Activated CD8-positive, alpha-beta T cell treated with anti-CD3 and anti-CD28 coated beads for 36 hours (primary cell): Measurements from ENCODE around the gene TRAK2. TPM values are rescaled to one million over a fixed set of nuclear protein-coding genes. Genes with fewer than 3 reads are reported as not detected.
A peak's percentile ranks its signal among the peaks of the same experiment; 100 is the strongest.
"Not testable (repeated sequence)": the region's sequence is repeated elsewhere in the genome, so short reads cannot be mapped to it uniquely, and the experiment has no call there.

Experiments
- ATAC-seq: fragments of 200-7000 bp; cut with Tn5 transposase; one replicate; pipeline ENCODE4 v1.10.0; 2021; ENCODE audit warnings: mild to moderate bottlenecking, moderate library complexity
- CTCF ChIA-PET: fragments of 350-600 bp; sonication (Branson Sonifier 250); formaldehyde crosslinking; loops from one replicate; lab custom pipeline; 2021; ENCODE audit warnings: antibody characterized with exemption; lab: Charles Lee
- POLR2A ChIA-PET: fragments of 350-600 bp; sonication (Branson Sonifier 250); formaldehyde crosslinking; loops from one replicate; lab custom pipeline; 2021; ENCODE audit warnings: antibody characterized with exemption; lab: Charles Lee
- DNase-seq: peaks from one replicate; pipeline ENCODE4 v3.0.0-alpha.2; 2020
- H3K27ac Mint-ChIP-seq: one replicate; pipeline ENCODE4 v1.8.0; 2021; ENCODE audit warnings: mild to moderate bottlenecking, mixed read lengths
- H3K27me3 Mint-ChIP-seq: one replicate; pipeline ENCODE4 v1.8.0; 2021; ENCODE audit warnings: mixed read lengths
- H3K36me3 Mint-ChIP-seq: one replicate; pipeline ENCODE4 v1.8.0; 2021; ENCODE audit warnings: low read depth, mixed read lengths
- H3K4me1 Mint-ChIP-seq: one replicate; pipeline ENCODE4 v1.8.0; 2021; ENCODE audit warnings: low read depth, mixed read lengths
- H3K4me3 Mint-ChIP-seq: one replicate; pipeline ENCODE4 v1.8.0; 2021; ENCODE audit warnings: mild to moderate bottlenecking, moderate library complexity, mixed read lengths
- H3K9me3 Mint-ChIP-seq: one replicate; pipeline ENCODE4 v1.8.0; 2021; ENCODE audit warnings: mixed read lengths
- intact Hi-C: fragments of 100-400 bp; cut with micrococcal nuclease; formaldehyde crosslinking; loops from one replicate; pipeline ENCODE4 v1.10.0; 2022
- total RNA-seq, 2 experiments: library from RNA; stranded (reverse); gene quantifications; one replicate each; pipeline ENCODE4 v1.2.3, GENCODE V29; 2021
- TF ChIP-seq, protein P1 (sequence below): fragments of 200-600 bp; IDR thresholded peaks from one replicate; pipeline ENCODE4 v1.8.0; 2022; ENCODE audit warnings: antibody characterized with exemption, mild to moderate bottlenecking

The TRAK2 gene
- total RNA-seq, 2 experiments from 2014 or later, result 19.8 to 22.8 TPM

DNA sequence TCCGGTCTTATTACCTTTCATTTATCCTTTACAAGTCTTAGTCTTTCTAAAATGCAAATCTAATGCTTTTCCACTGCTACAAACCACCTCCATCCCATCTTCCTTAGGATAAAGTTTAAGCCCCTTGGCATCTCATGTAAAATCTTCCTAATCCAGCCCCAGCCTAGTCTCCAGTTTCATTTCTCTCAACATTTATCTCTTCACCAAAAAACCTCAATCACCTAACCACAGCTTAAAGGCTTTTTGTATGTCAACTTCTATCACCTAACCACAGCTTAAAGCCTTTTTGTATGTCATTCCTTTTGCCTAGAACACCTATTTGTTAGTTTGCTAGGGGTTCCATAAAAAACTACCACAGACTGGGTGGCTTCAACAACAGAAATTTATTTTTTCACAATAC is 4.2 kb downstream of the TRAK2 start:
- no peak for DNase-seq
- peaks cover 43% of the 10 kb centered on the region for H3K4me1 Mint-ChIP-seq
- TF ChIP-seq, protein P1, sequence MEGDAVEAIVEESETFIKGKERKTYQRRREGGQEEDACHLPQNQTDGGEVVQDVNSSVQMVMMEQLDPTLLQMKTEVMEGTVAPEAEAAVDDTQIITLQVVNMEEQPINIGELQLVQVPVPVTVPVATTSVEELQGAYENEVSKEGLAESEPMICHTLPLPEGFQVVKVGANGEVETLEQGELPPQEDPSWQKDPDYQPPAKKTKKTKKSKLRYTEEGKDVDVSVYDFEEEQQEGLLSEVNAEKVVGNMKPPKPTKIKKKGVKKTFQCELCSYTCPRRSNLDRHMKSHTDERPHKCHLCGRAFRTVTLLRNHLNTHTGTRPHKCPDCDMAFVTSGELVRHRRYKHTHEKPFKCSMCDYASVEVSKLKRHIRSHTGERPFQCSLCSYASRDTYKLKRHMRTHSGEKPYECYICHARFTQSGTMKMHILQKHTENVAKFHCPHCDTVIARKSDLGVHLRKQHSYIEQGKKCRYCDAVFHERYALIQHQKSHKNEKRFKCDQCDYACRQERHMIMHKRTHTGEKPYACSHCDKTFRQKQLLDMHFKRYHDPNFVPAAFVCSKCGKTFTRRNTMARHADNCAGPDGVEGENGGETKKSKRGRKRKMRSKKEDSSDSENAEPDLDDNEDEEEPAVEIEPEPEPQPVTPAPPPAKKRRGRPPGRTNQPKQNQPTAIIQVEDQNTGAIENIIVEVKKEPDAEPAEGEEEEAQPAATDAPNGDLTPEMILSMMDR, result no peak
- H3K9me3 Mint-ChIP-seq, result no peaks in the 10 kb centered on the region
- intact Hi-C loops, result no loop called here
- H3K4me3 Mint-ChIP-seq, result peak overlapping the region; percentile 49
- ChIA-PET CTCF (interaction anchor here (1.0 to 2.7 kb wide), 3 partner anchors 9 to 215 kb away, joined by 3 to 9 read pairs (median 8); no protein-coding TSS in a partner anchor), POLR2A (interaction anchor here (1.4 kb wide), 1 partner anchor 14 kb away, joined by 5 read pairs; no protein-coding TSS in a partner anchor)
- H3K27ac Mint-ChIP-seq, result peak overlapping the region; percentile 83
- H3K36me3 Mint-ChIP-seq, result peaks cover 7% of the 10 kb centered on the region
- ATAC-seq, result no peak
- H3K27me3 Mint-ChIP-seq, result no peaks in the 10 kb centered on the region

DNA sequence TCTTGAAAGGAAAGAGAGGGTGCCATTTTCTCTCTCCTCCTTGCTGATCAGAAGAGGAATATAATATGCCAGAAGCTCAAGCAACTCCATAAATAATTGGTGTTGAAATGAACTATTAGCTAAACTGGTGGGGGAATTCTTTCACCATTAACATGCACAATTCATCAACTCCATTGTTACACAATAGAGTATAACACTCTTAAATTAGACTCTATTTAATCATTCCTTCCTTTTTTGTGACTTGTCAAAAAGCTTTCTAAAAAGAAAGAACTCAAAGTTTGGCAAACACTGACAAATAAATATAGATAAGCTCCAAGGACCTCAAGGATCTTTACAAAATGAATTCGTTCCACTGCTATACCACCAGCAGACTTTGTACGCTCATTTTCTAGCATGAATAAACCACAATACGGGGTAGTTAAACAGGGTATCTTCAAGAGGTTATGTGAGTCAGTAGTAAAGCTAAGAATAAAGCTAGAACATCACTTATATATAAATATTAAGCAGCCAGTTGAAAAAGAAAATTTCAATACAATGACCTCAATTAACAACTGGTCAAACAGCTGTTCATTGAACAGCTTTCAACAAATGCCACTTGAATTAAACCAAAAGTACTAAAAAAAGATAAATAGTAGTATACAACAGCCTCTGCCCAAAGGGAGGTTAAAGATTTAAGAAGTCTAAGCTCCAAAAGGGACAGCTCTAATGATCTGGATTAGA is 6.4 kb downstream of the TRAK2 start:
- H3K27me3 Mint-ChIP-seq, result no peaks in the 10 kb centered on the region
- ChIA-PET CTCF (interaction anchor here (0.9 to 1.0 kb wide), 2 partner anchors 9 to 175 kb away, joined by 3 to 4 read pairs; no protein-coding TSS in a partner anchor), POLR2A (no interaction called here)
- H3K4me1 Mint-ChIP-seq, result peaks cover 46% of the 10 kb centered on the region
- intact Hi-C loops, result no loop called here
- H3K36me3 Mint-ChIP-seq, result peaks cover 11% of the 10 kb centered on the region
- no peaks in the 10 kb centered on the region for H3K9me3 Mint-ChIP-seq
- TF ChIP-seq, protein P1, result no peak
- DNase-seq, result no peak
- no peak overlapping the region for H3K4me3 Mint-ChIP-seq
- no peak for ATAC-seq
- no peak overlapping the region for H3K27ac Mint-ChIP-seq

DNA sequence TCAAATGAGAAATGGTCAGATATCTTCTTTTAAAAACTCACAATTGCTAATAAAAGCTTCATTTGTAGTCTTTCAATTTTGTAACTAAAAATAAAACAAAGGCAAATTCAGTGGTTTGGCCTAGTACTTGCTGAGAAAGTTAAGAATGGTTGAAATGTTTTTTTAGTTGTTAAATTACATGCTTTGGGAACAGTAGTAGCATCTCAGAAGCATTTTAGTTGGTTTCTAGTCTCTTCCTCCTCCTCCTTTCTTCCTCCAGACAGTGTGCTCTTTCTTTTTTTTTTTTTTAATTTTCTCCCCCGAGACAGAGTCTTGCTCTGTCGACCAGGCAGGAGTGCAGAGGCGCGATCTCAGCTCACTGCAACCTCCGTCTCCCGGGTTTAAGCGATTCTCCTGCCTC is 9.8 kb downstream of the TRAK2 start:
- no peaks in the 10 kb centered on the region for H3K9me3 Mint-ChIP-seq
- CTCF ChIA-PET, result interaction anchor here (1.8 kb wide), 1 partner anchor 9 kb away, joined by 11 read pairs; the partner anchor contains the start of genes STRADB and TRAK2
- DNase-seq (no peak), ATAC-seq (no peak)
- TF ChIP-seq, protein P1, result no peak
- no peak overlapping the region for H3K27ac Mint-ChIP-seq
- POLR2A ChIA-PET, result interaction anchor here (1.5 kb wide), 1 partner anchor 10 kb away, joined by 10 read pairs; the partner anchor contains the start of genes STRADB and TRAK2
- intact Hi-C loops, result no loop called here
- H3K27me3 Mint-ChIP-seq, result no peaks in the 10 kb centered on the region
- H3K36me3 Mint-ChIP-seq, result peaks cover 11% of the 10 kb centered on the region
- peaks cover 18% of the 10 kb centered on the region for H3K4me1 Mint-ChIP-seq
- H3K4me3 Mint-ChIP-seq, result no peak overlapping the region

DNA sequence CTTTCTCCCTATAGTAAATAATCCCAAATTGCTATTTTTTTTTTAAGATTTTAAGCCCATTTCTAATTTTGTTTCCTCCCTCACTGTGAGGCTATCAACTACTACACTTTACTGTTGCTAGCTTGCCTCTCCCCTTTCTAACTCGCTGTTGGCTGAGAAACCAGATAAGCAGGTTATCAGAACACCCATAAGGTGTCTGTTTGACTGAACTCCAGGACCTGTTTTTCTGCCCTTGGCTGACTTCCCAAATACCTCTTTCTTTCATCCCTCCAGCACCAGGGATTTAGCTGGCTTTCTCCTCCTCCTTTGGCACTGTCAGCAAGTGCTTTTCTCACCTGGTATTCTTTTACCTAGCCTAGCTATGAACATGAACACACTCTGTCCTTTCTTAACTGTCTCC is 11.1 kb downstream of the TRAK2 start:
- peaks cover 8% of the 10 kb centered on the region for H3K4me1 Mint-ChIP-seq
- no peak overlapping the region for H3K4me3 Mint-ChIP-seq
- H3K27ac Mint-ChIP-seq, result no peak overlapping the region
- H3K36me3 Mint-ChIP-seq, result peaks cover 12% of the 10 kb centered on the region
- DNase-seq (no peak), ATAC-seq (no peak)
- H3K9me3 Mint-ChIP-seq, result no peaks in the 10 kb centered on the region
- ChIA-PET CTCF (interaction anchor here (0.8 to 1.8 kb wide), 2 partner anchors 10 to 192 kb away, joined by 3 to 11 read pairs; partner anchors contain the start of genes STRADB and TRAK2), POLR2A (interaction anchor here (0.6 to 1.2 kb wide), 3 partner anchors 11 to 680 kb away, joined by 3 to 4 read pairs (median 4); no protein-coding TSS in a partner anchor)
- no peaks in the 10 kb centered on the region for H3K27me3 Mint-ChIP-seq
- intact Hi-C loops, result no loop called here
- TF ChIP-seq, protein P1, result no peak

DNA sequence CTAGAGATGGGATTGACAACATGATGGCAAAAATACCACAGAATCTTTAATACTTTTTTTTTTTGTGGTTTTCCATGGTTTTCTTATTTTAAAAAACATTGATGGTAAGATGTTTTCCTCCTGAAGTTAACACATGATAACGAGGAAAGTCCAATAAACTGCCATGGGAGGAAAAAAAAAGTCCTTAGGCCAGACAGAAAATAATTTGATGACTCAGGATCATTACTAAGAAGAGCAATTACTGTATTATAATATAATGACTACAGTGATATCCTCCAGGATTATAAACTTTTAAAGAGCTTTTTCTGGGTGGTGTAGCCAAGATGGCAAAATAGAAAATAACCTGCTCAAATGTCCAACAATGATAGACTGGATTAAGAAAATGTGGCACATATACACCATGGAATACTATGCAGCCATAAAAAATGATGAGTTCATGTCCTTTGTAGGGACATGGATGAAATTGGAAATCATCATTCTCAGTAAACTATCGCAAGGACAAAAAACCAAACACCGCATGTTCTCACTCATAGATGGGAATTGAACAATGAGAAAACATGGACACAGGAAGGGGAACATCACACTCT is 11.8 kb downstream of the TRAK2 start:
- H3K4me1 Mint-ChIP-seq, intact Hi-C loops, DNase-seq, ATAC-seq, H3K27ac Mint-ChIP-seq, H3K4me3 Mint-ChIP-seq, H3K9me3 Mint-ChIP-seq, H3K27me3 Mint-ChIP-seq: not testable (repeated sequence)
- ChIA-PET POLR2A (interaction anchor here (0.6 to 1.2 kb wide), 2 partner anchors 11 to 680 kb away, joined by 3 to 4 read pairs; no protein-coding TSS in a partner anchor), CTCF (interaction anchor here (1.8 kb wide), 1 partner anchor 11 kb away, joined by 11 read pairs; the partner anchor contains the start of genes STRADB and TRAK2)
- H3K36me3 Mint-ChIP-seq, result peaks cover 12% of the 10 kb centered on the region
